ENCODE measurements around the gene TIAM2.
"Not testable (repeated sequence)": the region's sequence is repeated elsewhere in the genome, so short reads cannot be mapped to it uniquely, and the experiment has no call there.

- TF ChIP-seq EP300 (IDR thresholded peaks at IDR 0.05); CTCF (IDR thresholded peaks at IDR 0.05); POLR2A (IDR thresholded peaks at IDR 0.05; ENCODE audit: low read depth): not testable (repeated sequence)
Measured at GRCh38 chr6:155119201-155119600, 124.1 kb downstream of the TIAM2 start.

All from esophagus muscularis mucosa (tissue), 4 donors.